GM23338 (cell line): Measurements from ENCODE around the gene SYNE1. TPM values are rescaled to one million over a fixed set of nuclear protein-coding genes. Genes with fewer than 3 reads are reported as not detected.

Source experiments
- ATAC-seq: fragments of 200-7000 bp; cut with Tn5 transposase; 3 replicates; pipeline ENCODE4 v1.9.1; 2020
- DNase-seq: peaks from one replicate; pipeline ENCODE4 v3.0.0-alpha.2; 2015; ENCODE audit warnings: low spot score
- H2AFZ ChIP-seq: fragments of 200-600 bp; sonication (generic); 2 replicates; pipeline ENCODE4 v1.8.0; 2016; ENCODE audit warnings: antibody characterized with exemption, mild to moderate bottlenecking, moderate library complexity
- H3F3A ChIP-seq: fragments of 200-600 bp; sonication (generic); replicated peaks from 2 replicates; pipeline ENCODE4 v1.8.0; 2017; ENCODE audit warnings: antibody characterized with exemption, mixed run types, low read depth
- H3K27ac ChIP-seq: fragments of 200-600 bp; sonication (generic); 2 replicates; pipeline ENCODE4 v1.6.1; 2016; ENCODE audit warnings: low read depth
- H3K27me3 ChIP-seq: fragments of 200-600 bp; sonication (generic); 2 replicates; pipeline ENCODE4 v1.8.0; 2016; ENCODE audit warnings: mild to moderate bottlenecking, mixed run types, moderate library complexity; ENCODE audit not compliant: insufficient read depth
- H3K36me3 ChIP-seq: fragments of 200-600 bp; sonication (generic); 2 replicates; pipeline ENCODE4 v1.8.0; 2016; ENCODE audit warnings: mild to moderate bottlenecking; ENCODE audit not compliant: insufficient read depth
- H3K4me1 ChIP-seq: fragments of 200-600 bp; sonication (generic); 2 replicates; pipeline ENCODE4 v1.8.0; 2016; ENCODE audit warnings: mild to moderate bottlenecking, moderate library complexity; ENCODE audit not compliant: insufficient read depth
- H3K4me2 ChIP-seq: fragments of 200-600 bp; sonication (generic); 2 replicates; pipeline ENCODE4 v1.7.1; 2017; ENCODE audit warnings: mixed run types
- H3K4me3 ChIP-seq: fragments of 200-600 bp; sonication (generic); 2 replicates; pipeline ENCODE4 v1.6.1; 2016; ENCODE audit warnings: mixed run types
- H3K79me2 ChIP-seq: fragments of 200-600 bp; sonication (generic); replicated peaks from 2 replicates; pipeline ENCODE4 v1.8.0; 2017; ENCODE audit warnings: mild to moderate bottlenecking; ENCODE audit not compliant: insufficient read depth
- H3K9me2 ChIP-seq: fragments of 200-600 bp; sonication (generic); 2 replicates; pipeline ENCODE4 v1.8.0; 2017; ENCODE audit not compliant: insufficient read depth
- H4K20me1 ChIP-seq: fragments of 200-600 bp; sonication (generic); replicated peaks from 2 replicates; pipeline ENCODE4 v1.8.0; 2017; ENCODE audit warnings: mild to moderate bottlenecking; ENCODE audit not compliant: insufficient read depth
- H3K27ac Mint-ChIP-seq: 2 replicates; pipeline ENCODE4 v1.8.0; 2020; ENCODE audit warnings: inconsistent platforms, mild to moderate bottlenecking, moderate library complexity, mixed read lengths
- H3K27me3 Mint-ChIP-seq: 3 replicates; pipeline ENCODE4 v1.8.0; 2022; ENCODE audit warnings: low read depth, mild to moderate bottlenecking, moderate library complexity, mixed read lengths, inconsistent platforms; ENCODE audit not compliant: insufficient read depth, poor library complexity
- H3K36me3 Mint-ChIP-seq: 3 replicates; pipeline ENCODE4 v1.8.0; 2021; ENCODE audit warnings: low read depth, mild to moderate bottlenecking, inconsistent platforms, moderate library complexity, mixed read lengths
- H3K4me1 Mint-ChIP-seq: 3 replicates; pipeline ENCODE4 v1.8.0; 2020; ENCODE audit warnings: mild to moderate bottlenecking, inconsistent platforms, mixed read lengths
- H3K4me3 Mint-ChIP-seq: 3 replicates; pipeline ENCODE4 v1.8.0; 2021; ENCODE audit warnings: moderate library complexity, mild to moderate bottlenecking, inconsistent platforms, mixed read lengths
- H3K9me3 Mint-ChIP-seq: 3 replicates; pipeline ENCODE4 v1.8.0; 2020; ENCODE audit warnings: moderate library complexity, mild to moderate bottlenecking, inconsistent platforms, mixed read lengths
- CTCF ChIP-seq, 2 experiments: fragments of 200-600 bp in 1 of 2; sonication (generic) in 1 of 2; conservative IDR thresholded peaks; 2 replicates each; pipeline versions ENCODE4 v1.5.1 to v1.6.1; 2016 to 2017; ENCODE audit warnings: antibody characterized with exemption in 2 of 2, low read depth in 2 of 2, mild to moderate bottlenecking in 2 of 2, moderate library complexity in 1 of 2
- EZH2 ChIP-seq: fragments of 200-600 bp; sonication (generic); IDR thresholded peaks from one replicate; pipeline ENCODE4 v1.8.0; 2017; ENCODE audit warnings: antibody characterized with exemption, mild to moderate bottlenecking, low read depth; ENCODE audit not compliant: unreplicated experiment
- EZH2phosphoT487 ChIP-seq: fragments of 200-600 bp; sonication (generic); IDR thresholded peaks from one replicate; pipeline ENCODE4 v1.8.1; 2018; ENCODE audit warnings: antibody characterized with exemption; ENCODE audit not compliant: unreplicated experiment
- JUNB ChIP-seq: IDR thresholded peaks from one replicate; pipeline ENCODE4 v1.6.1; 2016; ENCODE audit warnings: antibody characterized with exemption; ENCODE audit not compliant: unreplicated experiment
- POLR2AphosphoS5 ChIP-seq: IDR thresholded peaks from 2 replicates; pipeline ENCODE4 v1.6.1; 2016; ENCODE audit warnings: antibody characterized with exemption, low read depth
- STAT1 ChIP-seq: IDR thresholded peaks from one replicate; pipeline ENCODE4 v1.6.1; 2016; ENCODE audit warnings: antibody characterized with exemption; ENCODE audit not compliant: unreplicated experiment
- ZNF462 ChIP-seq: fragments of 250-450 bp; sonication (Bioruptor Pico); IDR thresholded peaks from 2 replicates; pipeline ENCODE4 v1.5.0; 2020; ENCODE audit warnings: mild to moderate bottlenecking, moderate library complexity
- polyA plus RNA-seq: library from polyadenylated mRNA; unstranded; fragments of >200 nt; fragmentation: Nextera tagmentation; extraction: Ambion mirVana; gene quantifications from 2 replicates; pipeline ENCODE4 v1.2.1, GENCODE V29; 2016
- total RNA-seq: library from RNA; depleted of rRNA; stranded (reverse); fragments of >200 nt; shearing (Covaris generic); gene quantifications from 2 replicates; pipeline ENCODE4 v1.2.3, GENCODE V29; 2014

SYNE1 gene
- total and polyA plus RNA-seq, 2 experiments from 2014 or later = 3.9 to 13.6 TPM

- no peak for TF ChIP-seq ZNF462 (CRISPR knock-in tag)
Measured at GRCh38 chr6:152416652-152417051, 220.5 kb downstream of the SYNE1 start (continued).

DNA sequence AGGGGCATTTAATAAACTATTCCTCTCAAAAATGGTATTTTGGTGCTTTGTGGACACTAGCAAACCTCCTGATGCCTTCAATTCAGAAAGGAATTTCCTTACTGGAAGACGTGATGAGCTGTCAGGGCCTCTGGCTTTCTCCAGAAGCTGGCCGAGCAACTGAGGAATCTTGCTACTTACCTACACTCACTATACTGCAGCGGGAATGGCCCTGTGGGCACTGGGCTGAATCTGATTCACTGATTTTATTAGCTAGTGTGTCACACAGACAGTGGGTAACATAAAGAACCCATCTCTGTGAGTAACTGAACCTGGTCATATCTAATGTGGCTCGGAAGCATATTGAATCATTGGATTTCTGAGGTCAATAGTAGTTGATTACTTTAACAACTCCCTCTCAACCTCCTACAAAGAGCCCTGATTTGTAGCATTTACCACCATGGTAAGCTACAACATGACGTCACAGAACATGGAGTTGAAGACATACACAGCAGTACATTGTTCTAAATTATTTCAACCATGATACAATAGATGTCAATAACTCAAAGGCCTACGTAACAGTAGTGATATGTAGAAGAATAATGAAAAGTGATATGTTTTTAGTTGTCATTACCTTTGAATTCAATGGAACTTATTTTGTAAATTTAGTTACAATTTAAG, 232.1 kb downstream of the SYNE1 start:
- no peak overlapping the region for H3K27ac ChIP-seq
- H3K79me2 ChIP-seq = no peaks in the 10 kb centered on the region
- no peaks in the 10 kb centered on the region for H3K36me3 Mint-ChIP-seq
- H3K27me3 ChIP-seq = no peaks in the 10 kb centered on the region
- peaks cover 2% of the 10 kb centered on the region for H3K27me3 Mint-ChIP-seq
- H3K4me1 ChIP-seq = no peaks in the 10 kb centered on the region
- no peak for ATAC-seq
- no peak overlapping the region for H3K4me3 ChIP-seq
- no peaks in the 10 kb centered on the region for H3F3A ChIP-seq
- H3K4me1 Mint-ChIP-seq = peaks cover 7% of the 10 kb centered on the region
- H3K9me3 Mint-ChIP-seq = no peaks in the 10 kb centered on the region
- no peak overlapping the region for H3K4me2 ChIP-seq
- H3K36me3 ChIP-seq = no peaks in the 10 kb centered on the region
- 0 out of 2 replicates have a peak overlapping the region, but pooled peaks have one; percentile 23 for H2AFZ ChIP-seq
- no peaks in the 10 kb centered on the region for H4K20me1 ChIP-seq
- no peak overlapping the region for H3K27ac Mint-ChIP-seq
- H3K4me3 Mint-ChIP-seq = no peak overlapping the region
- no peaks in the 10 kb centered on the region for H3K9me2 ChIP-seq
- DNase-seq = no peak
- no peak for TF ChIP-seq EZH2phosphoT487
- no peak for TF ChIP-seq POLR2AphosphoS5
- no peak for TF ChIP-seq EZH2
- no peak for TF ChIP-seq CTCF (conservative IDR thresholded peaks at IDR 0.05; ENCODE audit: low read depth in 2 of 2)
- no peak for TF ChIP-seq STAT1
- no peak for TF ChIP-seq JUNB
- no peak for TF ChIP-seq ZNF462 (CRISPR knock-in tag)
